ENCODE results near the gene KANK3. TPM values are rescaled to one million over a fixed set of nuclear protein-coding genes. Genes with fewer than 3 reads are reported as not detected.

Gene KANK3
- total RNA-seq, 1 experiment from 2014 or later = 7.7 TPM

DNA sequence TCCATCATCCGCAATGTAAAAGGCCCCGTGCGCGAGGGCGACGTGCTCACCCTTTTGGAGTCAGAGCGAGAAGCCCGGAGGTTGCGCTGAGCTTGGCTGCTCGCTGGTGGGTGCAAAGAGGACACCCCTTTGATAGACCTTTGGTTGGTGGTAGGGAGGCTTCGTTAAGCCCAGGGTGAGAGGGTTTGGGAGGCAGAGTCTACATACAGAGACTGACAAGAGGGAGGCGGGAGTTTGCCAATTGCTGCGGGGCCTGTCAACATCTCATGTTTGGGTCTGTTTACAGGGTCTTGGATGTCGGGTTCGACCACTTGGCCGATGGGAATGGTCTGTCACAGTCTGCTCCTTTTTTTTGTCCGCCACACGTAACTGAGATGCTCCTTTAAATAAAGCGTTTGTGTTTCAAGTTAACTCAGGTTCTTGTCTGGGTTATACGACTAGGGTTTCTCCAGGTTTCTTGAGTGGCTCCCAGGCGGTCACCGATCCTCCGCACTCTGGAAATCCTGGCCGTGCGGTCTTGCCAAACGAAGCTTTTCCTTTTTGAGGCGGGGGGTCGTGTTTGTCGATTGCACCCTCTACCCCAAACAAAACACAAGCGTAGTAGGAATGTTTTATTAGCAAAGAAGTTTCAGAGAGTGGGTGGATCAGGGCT is 20.9 kb downstream of the KANK3 start:
- no peak overlapping the region for H2BK12ac ChIP-seq (ENCODE audit: insufficient read length, low read depth, low read length)
- H4K8ac ChIP-seq (replicated peaks; ENCODE audit: insufficient read length, low read depth, low read length) = no peak overlapping the region
- no peak for DNase-seq
- no peak overlapping the region for H2AFZ ChIP-seq (ENCODE audit: low read length)
- Mint-ChIP-seq H3K4me3 (peak overlapping the region; percentile 96 to 98), H3K9me3 (peaks cover 0 to 3% of the 10 kb centered on the region in 2 experiments; a peak in 2 of 5 replicates), H3K4me1 (peaks cover 16 to 29% of the 10 kb centered on the region in 2 experiments), H3K27ac (peak overlapping the region; percentile 97 to 100 (median 98)), H3K27me3 (ENCODE audit: low read depth) (peaks cover 3% of the 10 kb centered on the region), H3K36me3 (ENCODE audit: insufficient read depth in 1 of 3, low read depth in 3 of 3) (peaks cover 14 to 35% (median 22%) of the 10 kb centered on the region in 3 experiments)
- H3K9me3 ChIP-seq (ENCODE audit: control insufficient read depth, low read depth, low read length) = no peaks in the 10 kb centered on the region
- no peak overlapping the region for H3K4ac ChIP-seq (ENCODE audit: low read depth, low read length)
- peak overlapping the region; percentile 85 for H3K9ac ChIP-seq (ENCODE audit: extremely low read depth, insufficient read length, low read length)
- no peak for TF ChIP-seq CTCF (conservative IDR thresholded peaks at IDR 0.05)
- H2BK5ac ChIP-seq (ENCODE audit: insufficient read length, low read length) = no peak overlapping the region
- no peak overlapping the region for H3T11ph ChIP-seq (ENCODE audit: low read length)
- H2BK20ac ChIP-seq (ENCODE audit: low read depth, low read length, poor library complexity, severe bottlenecking) = no peak overlapping the region
- WGBS (ENCODE audit: extremely low coverage, insufficient read length, low lambda C conversion rate) = no CpG with 5 or more reads among the region's 30 CpGs
- peak overlapping the region; percentile 83; the same call in 1 of the 2 replicates for H3K14ac ChIP-seq (ENCODE audit: insufficient read depth, low read length)
- H3K23ac ChIP-seq (ENCODE audit: insufficient read length, low read depth, low read length) = no peak overlapping the region
- no peaks in the 10 kb centered on the region for H4K20me1 ChIP-seq (ENCODE audit: control insufficient read depth, insufficient read depth, insufficient read length)
- no peaks in the 10 kb centered on the region for H3K27me3 ChIP-seq (ENCODE audit: insufficient read depth, low read length)
- H3K4me2 ChIP-seq (ENCODE audit: insufficient read depth, insufficient read length, low read length) = peak overlapping the region; percentile 39
- no peak overlapping the region for H4K5ac ChIP-seq (ENCODE audit: insufficient read length, low read depth, low read length)
- H3K4me1 ChIP-seq (ENCODE audit: insufficient read depth, low read length) = no peaks in the 10 kb centered on the region
- H3K27ac ChIP-seq (ENCODE audit: insufficient read length, low read depth, low read length) = no peak overlapping the region
- H4K91ac ChIP-seq (ENCODE audit: insufficient read length, low read depth, low read length) = no peak overlapping the region
- no peak overlapping the region for H3K56ac ChIP-seq (ENCODE audit: insufficient read length, low read depth, low read length)
- peaks cover 5% of the 10 kb centered on the region; the same call in 1 of the 2 replicates for H3K79me2 ChIP-seq (ENCODE audit: insufficient read depth, low read length)
- no peak overlapping the region for H2BK120ac ChIP-seq (ENCODE audit: low read depth, low read length, poor library complexity, severe bottlenecking)
- no peaks in the 10 kb centered on the region for H3K79me1 ChIP-seq (ENCODE audit: insufficient read depth, low read depth, low read length, poor library complexity, severe bottlenecking)
- no peak overlapping the region for H3K18ac ChIP-seq (ENCODE audit: insufficient read length, low read depth, low read length)
- no peak overlapping the region for H2BK15ac ChIP-seq (ENCODE audit: low read depth, low read length)
- peaks cover 6% of the 10 kb centered on the region for H3K23me2 ChIP-seq (ENCODE audit: insufficient read length, low read depth, low read length, poor library complexity, severe bottlenecking)
- no peak overlapping the region for H2AK5ac ChIP-seq (ENCODE audit: insufficient read length, low read length)
